HepG2 (cell line): ENCODE measurements around the gene RAET1E. TPM values are rescaled to one million over a fixed set of nuclear protein-coding genes. Genes with fewer than 3 reads are reported as not detected.

Source experiments
- ARID2 ChIP-seq: sonication (generic); formaldehyde crosslinking; IDR thresholded peaks from 2 replicates; pipeline ENCODE4 v1.8.1; 2022; ENCODE audit warnings: mild to moderate bottlenecking, missing genetic modification reagents, borderline replicate concordance
- ARNT2 ChIP-seq: sonication (generic); formaldehyde crosslinking; IDR thresholded peaks from 2 replicates; pipeline ENCODE4 v1.8.0; 2022; ENCODE audit warnings: mild to moderate bottlenecking, low read depth, missing genetic modification reagents, moderate library complexity
- BATF2 ChIP-seq: sonication (generic); formaldehyde crosslinking; IDR thresholded peaks from 2 replicates; pipeline ENCODE4 v1.8.0; 2022; ENCODE audit warnings: mild to moderate bottlenecking, missing genetic modification reagents, moderate library complexity
- FIP1L1 ChIP-seq: fragments of 200-400 bp; formaldehyde crosslinking; IDR thresholded peaks from 2 replicates; pipeline ENCODE4 v1.6.1; 2018; ENCODE audit warnings: low read depth, mild to moderate bottlenecking, low read length, moderate library complexity, borderline replicate concordance; ENCODE audit not compliant: insufficient read depth
- GMEB1 ChIP-seq: sonication (generic); formaldehyde crosslinking; IDR thresholded peaks from 2 replicates; pipeline ENCODE4 v1.5.1; 2020; ENCODE audit warnings: missing genetic modification reagents, mild to moderate bottlenecking, borderline replicate concordance
- JARID2 ChIP-seq: sonication (generic); formaldehyde crosslinking; IDR thresholded peaks from 2 replicates; pipeline ENCODE4 v1.8.1; 2023; ENCODE audit warnings: missing genetic modification reagents, inconsistent platforms; ENCODE audit not compliant: insufficient replicate concordance
- MEF2D ChIP-seq: sonication (generic); formaldehyde crosslinking; IDR thresholded peaks from 2 replicates; pipeline ENCODE4 v1.5.1; 2020; ENCODE audit warnings: mild to moderate bottlenecking, missing genetic modification reagents
- MYPOP ChIP-seq: sonication (generic); formaldehyde crosslinking; IDR thresholded peaks from 2 replicates; pipeline ENCODE4 v1.8.1; 2023; ENCODE audit warnings: mild to moderate bottlenecking, moderate library complexity, missing genetic modification reagents
- PATZ1 ChIP-seq: sonication (generic); formaldehyde crosslinking; IDR thresholded peaks from 2 replicates; pipeline ENCODE4 v1.4.0; 2020; ENCODE audit warnings: missing genetic modification reagents
- PCBP2 ChIP-seq: fragments of 200-400 bp; formaldehyde crosslinking; optimal IDR thresholded peaks from 2 replicates; pipeline ENCODE3; 2018; ENCODE audit warnings: low read length, low read depth; ENCODE audit not compliant: poor library complexity, severe bottlenecking
- SMAD9 ChIP-seq: sonication (generic); formaldehyde crosslinking; IDR thresholded peaks from 2 replicates; pipeline ENCODE4 v1.5.1; 2020; ENCODE audit warnings: mild to moderate bottlenecking, missing genetic modification reagents
- SNRNP70 ChIP-seq: fragments of 200-400 bp; formaldehyde crosslinking; IDR thresholded peaks from 2 replicates; pipeline ENCODE4 v1.6.1; 2017; ENCODE audit warnings: mild to moderate bottlenecking, low read depth, low read length, moderate library complexity
- SOX5 ChIP-seq: IDR thresholded peaks from 2 replicates; pipeline ENCODE4 v1.6.1; 2016; ENCODE audit warnings: borderline replicate concordance
- TBP ChIP-seq: sonication (generic); formaldehyde crosslinking; IDR thresholded peaks from 2 replicates; pipeline ENCODE4 v1.5.0; 2020; ENCODE audit warnings: missing genetic modification reagents
- ZC3H4 ChIP-seq: sonication (generic); formaldehyde crosslinking; IDR thresholded peaks from 2 replicates; pipeline ENCODE4 v1.4.0; 2020; ENCODE audit warnings: missing genetic modification reagents, borderline replicate concordance
- ZFP36 ChIP-seq: fragments of 150-350 bp; IDR thresholded peaks from 2 replicates; pipeline ENCODE4 v1.6.1; 2018; ENCODE audit warnings: borderline replicate concordance, low read length, low read depth; ENCODE audit not compliant: partially characterized antibody
- ZNF549 ChIP-seq: sonication (generic); formaldehyde crosslinking; IDR thresholded peaks from 2 replicates; pipeline ENCODE4 v1.5.0; 2020; ENCODE audit warnings: missing genetic modification reagents
- ZNF558 ChIP-seq: sonication (generic); formaldehyde crosslinking; IDR thresholded peaks from 2 replicates; pipeline ENCODE4 v1.9.0; 2022; ENCODE audit warnings: mild to moderate bottlenecking, missing genetic modification reagents, borderline replicate concordance
- ZNF670 ChIP-seq: sonication (generic); formaldehyde crosslinking; IDR thresholded peaks from 2 replicates; pipeline ENCODE4 v1.8.0; 2022; ENCODE audit warnings: mild to moderate bottlenecking, missing genetic modification reagents, borderline replicate concordance
- ZNF839 ChIP-seq: sonication (generic); formaldehyde crosslinking; IDR thresholded peaks from 2 replicates; pipeline ENCODE4 v1.4.0; 2020; ENCODE audit warnings: missing genetic modification reagents, mild to moderate bottlenecking, borderline replicate concordance
- polyA plus RNA-seq, 8 experiments: library from polyadenylated mRNA; depleted of rRNA in 3 of 8; stranded (reverse) in 7 of 8; unstranded in 1 of 8; fragments of >200 nt; fragmentation: Illumina TruSeq in 4 of 8; extraction: Trizol in 4 of 8; gene quantifications; 2 replicates each; pipeline versions ENCODE4 v1.2.1 to v1.2.3, GENCODE V29; 2011 to 2016; ENCODE audit warnings: low read depth in 4 of 8, missing spikeins in 1 of 8, mixed read lengths in 1 of 8; ENCODE audit not compliant: insufficient read depth in 1 of 8
- total RNA-seq, 5 experiments: library from RNA; depleted of rRNA; stranded (reverse); fragments of >200 nt; fragmentation: Illumina TruSeq; extraction: Trizol; gene quantifications; 2 replicates each; pipeline ENCODE4 v1.2.3, GENCODE V29; 2016; ENCODE audit warnings: low read depth in 1 of 5

The RAET1E gene
- total and polyA plus RNA-seq, 2 of the 13 experiments (the other 11 are each of a cell fraction or from before 2014, with no cell fraction given), result not detected

GRCh38 chr6:149863698-149864577, 34.0 kb downstream of the RAET1E start, which contains the start of gene LRP11 (continued):
- TF ChIP-seq BATF2 (CRISPR knock-in tag) (peak; percentile 74; the same call in 1 of the 2 replicates), PCBP2 (no peak), ARID2 (CRISPR knock-in tag) (no peak), JARID2 (no peak), ZNF839 (CRISPR knock-in tag) (no peak; the same call in 1 of the 2 replicates), ZNF670 (CRISPR knock-in tag) (peak; percentile 72; the same call in 1 of the 2 replicates), SOX5 (CRISPR knock-in tag) (peak; percentile 35; the same call in 1 of the 2 replicates), FIP1L1 (no peak), ZFP36 (no peak), PATZ1 (CRISPR knock-in tag) (no peak; the same call in 1 of the 2 replicates), ZNF549 (CRISPR knock-in tag) (peak; percentile 30; the same call in 1 of the 2 replicates), SNRNP70 (no peak), ZNF558 (CRISPR knock-in tag) (peak; percentile 94; the same call in 1 of the 2 replicates), MEF2D (CRISPR knock-in tag) (no peak), SMAD9 (CRISPR knock-in tag) (no peak), MYPOP (CRISPR knock-in tag) (peak; percentile 66), TBP (CRISPR knock-in tag) (no peak), ARNT2 (CRISPR knock-in tag) (no peak; the same call in 1 of the 2 replicates), GMEB1 (CRISPR knock-in tag) (peak; percentile 49; the same call in 1 of the 2 replicates), ZC3H4 (CRISPR knock-in tag) (no peak)
